ENCODE measurements around the gene NKAPD1.
"Not testable (repeated sequence)": the region's sequence is repeated elsewhere in the genome, so short reads cannot be mapped to it uniquely, and the experiment has no call there.

The NKAPD1 gene

DNA sequence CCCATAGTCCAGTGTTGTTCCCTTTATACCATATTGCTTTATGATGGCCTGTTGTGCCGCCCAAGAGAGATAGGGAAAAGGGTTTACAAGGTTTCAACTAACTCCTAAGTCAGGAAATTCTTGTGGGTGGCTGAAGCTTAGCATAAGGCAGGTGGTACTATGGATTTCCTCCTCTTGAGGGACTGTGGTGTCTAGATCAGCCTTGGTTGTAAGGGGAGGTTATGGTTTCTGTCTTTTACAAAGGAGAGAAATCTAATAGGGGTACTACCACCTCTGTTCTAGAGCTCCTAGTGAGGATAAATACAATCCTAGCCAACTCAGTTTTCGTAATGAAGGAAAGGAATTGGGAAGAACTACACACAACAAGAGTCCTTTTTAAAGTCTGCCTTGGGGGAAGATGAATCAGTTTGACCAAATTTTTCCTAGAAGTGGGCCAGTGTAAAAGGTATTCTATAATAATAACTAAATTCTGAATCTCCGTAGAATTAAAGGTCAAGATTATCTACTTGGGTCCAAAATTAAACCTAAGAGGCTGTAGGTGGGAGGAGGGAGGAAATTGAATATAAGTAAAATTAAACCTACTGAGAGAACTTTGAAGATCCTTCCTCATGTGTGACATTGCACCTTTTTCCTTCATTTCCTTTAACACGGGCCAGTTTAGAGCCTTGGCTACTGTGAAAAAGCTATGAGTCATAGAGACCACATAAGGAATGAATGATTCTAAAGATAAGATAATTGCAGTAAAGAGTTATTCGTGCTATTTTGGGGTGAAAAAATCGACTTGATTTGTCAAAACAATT, 31.7 kb upstream of the NKAPD1 start:
- TF ChIP-seq, protein P1, sequence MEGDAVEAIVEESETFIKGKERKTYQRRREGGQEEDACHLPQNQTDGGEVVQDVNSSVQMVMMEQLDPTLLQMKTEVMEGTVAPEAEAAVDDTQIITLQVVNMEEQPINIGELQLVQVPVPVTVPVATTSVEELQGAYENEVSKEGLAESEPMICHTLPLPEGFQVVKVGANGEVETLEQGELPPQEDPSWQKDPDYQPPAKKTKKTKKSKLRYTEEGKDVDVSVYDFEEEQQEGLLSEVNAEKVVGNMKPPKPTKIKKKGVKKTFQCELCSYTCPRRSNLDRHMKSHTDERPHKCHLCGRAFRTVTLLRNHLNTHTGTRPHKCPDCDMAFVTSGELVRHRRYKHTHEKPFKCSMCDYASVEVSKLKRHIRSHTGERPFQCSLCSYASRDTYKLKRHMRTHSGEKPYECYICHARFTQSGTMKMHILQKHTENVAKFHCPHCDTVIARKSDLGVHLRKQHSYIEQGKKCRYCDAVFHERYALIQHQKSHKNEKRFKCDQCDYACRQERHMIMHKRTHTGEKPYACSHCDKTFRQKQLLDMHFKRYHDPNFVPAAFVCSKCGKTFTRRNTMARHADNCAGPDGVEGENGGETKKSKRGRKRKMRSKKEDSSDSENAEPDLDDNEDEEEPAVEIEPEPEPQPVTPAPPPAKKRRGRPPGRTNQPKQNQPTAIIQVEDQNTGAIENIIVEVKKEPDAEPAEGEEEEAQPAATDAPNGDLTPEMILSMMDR (IDR thresholded peaks at IDR 0.05; ENCODE audit: low read depth, low read length), result no peak
- DNase-seq (ENCODE audit: extremely low read depth, low read depth), result no peak

DNA sequence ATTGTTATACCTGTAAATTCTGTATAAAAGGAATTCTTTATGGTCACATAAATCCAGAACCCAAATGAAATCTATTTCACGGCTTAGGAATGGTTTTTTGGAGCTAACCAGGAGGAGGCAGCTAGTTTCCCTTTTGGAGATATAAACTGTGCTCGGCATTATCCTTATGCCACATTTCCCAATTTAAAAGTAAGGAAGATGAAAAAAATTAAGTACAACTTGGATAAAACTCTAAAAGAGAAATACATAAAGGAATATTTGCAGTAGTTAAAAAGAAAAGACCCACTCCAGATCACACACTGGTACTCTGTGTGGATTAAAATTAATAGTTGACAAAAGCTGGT, 31.2 kb upstream of the NKAPD1 start:
- DNase-seq (ENCODE audit: extremely low read depth, low read depth), result no peak
- TF ChIP-seq, protein P1 (IDR thresholded peaks at IDR 0.05; ENCODE audit: low read depth, low read length), result no peak

DNA sequence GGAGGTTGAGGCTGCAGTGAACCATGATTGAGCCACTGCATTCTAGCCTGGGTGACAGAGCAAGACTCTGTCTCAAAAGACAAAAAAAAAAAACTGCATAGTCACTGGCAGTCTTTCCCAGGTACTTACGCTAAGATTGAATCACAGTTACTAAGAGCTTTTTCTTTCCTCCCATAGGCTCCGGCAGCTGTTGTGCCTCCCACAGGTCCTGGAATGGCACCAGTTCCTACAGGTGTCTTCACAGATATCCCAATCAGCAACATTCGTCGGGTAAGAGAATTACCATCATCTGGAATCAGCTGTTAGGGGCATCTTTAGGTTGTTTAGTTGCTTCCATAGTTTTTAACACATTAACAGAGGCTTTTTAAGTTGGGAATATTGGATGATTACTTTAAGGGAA, 29.1 kb upstream of the NKAPD1 start:
- no peak for DNase-seq (ENCODE audit: extremely low read depth, low read depth)
- TF ChIP-seq, protein P1 (IDR thresholded peaks at IDR 0.05; ENCODE audit: low read depth, low read length), result no peak

DNA sequence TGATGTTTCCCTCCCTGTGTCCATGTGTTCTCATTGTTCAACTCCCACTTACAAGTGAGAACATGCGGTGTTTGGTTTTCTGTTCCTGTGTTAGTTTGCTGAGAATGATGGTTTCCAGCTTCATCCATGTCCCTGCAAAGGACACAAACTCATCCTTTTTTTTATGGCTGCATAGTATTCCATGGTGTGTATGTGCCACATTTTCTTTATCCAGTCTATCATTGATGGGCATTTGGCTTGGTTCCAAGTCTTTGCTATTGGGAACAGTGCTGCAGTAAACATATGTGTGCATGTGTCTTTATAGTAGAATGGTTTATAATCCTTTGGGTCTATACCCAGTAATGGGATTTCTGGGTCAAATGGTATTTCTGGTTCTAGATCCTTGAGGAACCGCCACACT, 27.5 kb upstream of the NKAPD1 start:
- not testable (repeated sequence) for DNase-seq (ENCODE audit: extremely low read depth, low read depth)

DNA sequence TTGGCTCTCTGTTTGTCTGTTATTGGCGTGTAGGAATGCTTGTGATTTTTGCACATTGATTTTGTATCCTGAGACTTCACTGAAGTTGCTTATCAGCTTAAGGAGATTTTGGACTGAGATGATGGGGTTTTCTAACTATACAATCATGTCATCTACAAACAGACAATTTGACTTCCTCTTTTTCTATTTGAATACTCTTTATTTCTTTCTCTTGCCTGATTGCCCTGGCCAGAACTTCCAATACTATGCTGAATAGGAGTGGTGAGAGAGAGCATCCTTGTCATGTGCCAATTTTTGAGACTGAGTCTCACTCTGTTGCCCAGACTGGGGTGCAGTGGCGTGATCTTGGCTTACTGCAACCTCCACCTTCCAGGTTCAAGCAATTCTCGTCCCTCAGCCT, 25.8 kb upstream of the NKAPD1 start:
- DNase-seq (ENCODE audit: extremely low read depth, low read depth), result not testable (repeated sequence)

DNA sequence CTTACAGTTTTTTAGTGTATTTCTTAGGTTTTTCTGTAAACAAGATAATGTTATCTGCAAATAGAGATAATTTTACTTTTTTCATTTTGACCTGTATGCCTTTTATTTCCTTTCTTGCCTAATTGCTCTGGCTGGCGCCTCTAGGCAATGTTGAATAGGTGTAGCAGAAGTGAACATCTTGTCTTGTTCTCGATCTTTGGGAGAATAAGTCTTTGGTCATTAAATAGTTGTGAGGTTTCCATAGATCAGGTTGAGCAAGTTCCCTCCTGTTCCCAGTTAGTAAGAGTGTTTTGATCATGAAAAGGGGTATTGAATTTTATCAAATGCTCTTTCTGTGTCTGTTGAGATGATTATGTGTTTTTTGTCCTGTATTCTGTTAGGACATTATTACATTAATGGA, 24.3 kb upstream of the NKAPD1 start:
- no peak for DNase-seq (ENCODE audit: extremely low read depth, low read depth)
- TF ChIP-seq, protein P1 (IDR thresholded peaks at IDR 0.05; ENCODE audit: low read depth, low read length), result no peak

DNA sequence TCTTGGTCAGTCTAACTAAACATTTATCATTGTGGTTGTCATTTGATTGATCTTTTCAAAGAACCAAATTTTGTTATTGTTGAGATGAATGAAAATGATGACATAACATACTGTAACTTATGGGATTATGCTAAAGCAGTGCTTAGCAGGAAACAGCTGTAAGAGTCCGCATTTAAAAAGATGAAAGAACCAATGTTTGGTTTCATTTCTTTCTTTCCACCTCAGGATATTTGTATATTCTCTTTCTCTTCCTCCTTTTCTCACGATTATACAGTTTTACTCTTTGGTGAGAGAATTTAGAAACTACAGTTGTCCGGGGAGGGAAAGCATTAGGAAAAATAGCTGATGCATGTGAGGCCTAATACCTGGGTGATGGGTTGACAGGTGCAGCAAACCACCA, 23.4 kb upstream of the NKAPD1 start:
- TF ChIP-seq, protein P1 (IDR thresholded peaks at IDR 0.05; ENCODE audit: low read depth, low read length), result no peak
- no peak for DNase-seq (ENCODE audit: extremely low read depth, low read depth)

DNA sequence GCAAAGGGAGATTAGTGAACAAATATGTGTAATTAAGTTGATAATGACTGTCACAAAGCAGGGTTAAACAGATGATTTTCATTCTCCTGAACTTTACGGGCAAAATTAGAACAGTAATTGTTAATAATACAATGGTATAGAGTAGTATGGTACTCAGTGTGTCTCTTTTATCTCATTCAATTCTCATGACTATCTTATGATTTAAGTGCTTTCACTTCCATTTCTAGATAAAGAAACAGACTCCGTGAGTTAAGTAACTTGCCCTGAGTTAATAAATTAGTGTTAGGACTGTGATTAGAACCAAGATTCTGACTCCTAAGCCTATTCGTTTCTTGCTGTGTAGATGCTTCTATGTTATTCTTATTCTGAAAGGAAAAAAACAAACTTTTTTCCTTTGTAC, 22.3 kb upstream of the NKAPD1 start:
- DNase-seq (ENCODE audit: extremely low read depth, low read depth), result no peak
- TF ChIP-seq, protein P1 (IDR thresholded peaks at IDR 0.05; ENCODE audit: low read depth, low read length), result no peak

Measured in AG09319 (cell line).